Thymus (tissue), 11 donors: ENCODE data around the gene GNAZ. TPM values are rescaled to one million over a fixed set of nuclear protein-coding genes. Genes with fewer than 3 reads are reported as not detected.

ENCODE experiments used
- DNase-seq, 9 donors: peaks; one replicate each; pipeline ENCODE4 v3.0.0-alpha.2; 2013; ENCODE audit warnings: low spot score in 9 of 9, low read depth in 6 of 9, missing footprints in 1 of 9
- H3K27ac ChIP-seq, 2 donors: one replicate each; pipeline ENCODE4 v1.5.1; 2013; ENCODE audit warnings: control low read depth in 1 of 2, low read depth in 1 of 2, low read length in 1 of 2, mild to moderate bottlenecking in 1 of 2, moderate library complexity in 1 of 2
- H3K27me3 ChIP-seq, 2 donors: one replicate each; pipeline ENCODE4 v1.5.1; 2013; ENCODE audit warnings: low read length in 1 of 2; ENCODE audit not compliant: control insufficient read depth in 2 of 2, insufficient read depth in 1 of 2
- H3K36me3 ChIP-seq, 2 donors: one replicate each; pipeline ENCODE4 v1.5.1; 2013; ENCODE audit warnings: low read length in 1 of 2, mild to moderate bottlenecking in 1 of 2, moderate library complexity in 1 of 2; ENCODE audit not compliant: control insufficient read depth in 2 of 2, insufficient read depth in 2 of 2
- H3K4me1 ChIP-seq, 2 donors: one replicate each; pipeline ENCODE4 v1.5.1; 2013; ENCODE audit warnings: low read length in 2 of 2; ENCODE audit not compliant: control insufficient read depth in 2 of 2, insufficient read depth in 2 of 2
- H3K4me3 ChIP-seq, 2 donors: one replicate each; pipeline ENCODE4 v1.5.1; 2013; ENCODE audit warnings: low read length in 2 of 2, control low read depth in 1 of 2, mild to moderate bottlenecking in 1 of 2
- H3K9me3 ChIP-seq, 2 donors: one replicate each; pipeline ENCODE4 v1.5.1; 2013; ENCODE audit warnings: low read length in 1 of 2, mild to moderate bottlenecking in 1 of 2; ENCODE audit not compliant: control insufficient read depth in 2 of 2, insufficient read depth in 1 of 2
- WGBS: extraction: QIAGEN DNeasy Blood & Tissue Kit; methylation state at CpG from one replicate; pipeline ENCODE4 v1.1.7; 2013; 5-methylcytosine and 5-hydroxymethylcytosine counted together
- polyA plus RNA-seq: library from polyadenylated mRNA; stranded (reverse); fragments of 200-250 nt; gene quantifications from one replicate; pipeline ENCODE4 v1.2.3, GENCODE V29; 2013
- total RNA-seq: library from RNA; stranded (reverse); fragments of 120-200 nt; gene quantifications from one replicate; pipeline ENCODE4 v1.2.4, GENCODE V29; 2013
- donor health status: healthy.

GNAZ gene
- total and polyA plus RNA-seq, 2 donors: 0.66 to 1.1 TPM

DNA sequence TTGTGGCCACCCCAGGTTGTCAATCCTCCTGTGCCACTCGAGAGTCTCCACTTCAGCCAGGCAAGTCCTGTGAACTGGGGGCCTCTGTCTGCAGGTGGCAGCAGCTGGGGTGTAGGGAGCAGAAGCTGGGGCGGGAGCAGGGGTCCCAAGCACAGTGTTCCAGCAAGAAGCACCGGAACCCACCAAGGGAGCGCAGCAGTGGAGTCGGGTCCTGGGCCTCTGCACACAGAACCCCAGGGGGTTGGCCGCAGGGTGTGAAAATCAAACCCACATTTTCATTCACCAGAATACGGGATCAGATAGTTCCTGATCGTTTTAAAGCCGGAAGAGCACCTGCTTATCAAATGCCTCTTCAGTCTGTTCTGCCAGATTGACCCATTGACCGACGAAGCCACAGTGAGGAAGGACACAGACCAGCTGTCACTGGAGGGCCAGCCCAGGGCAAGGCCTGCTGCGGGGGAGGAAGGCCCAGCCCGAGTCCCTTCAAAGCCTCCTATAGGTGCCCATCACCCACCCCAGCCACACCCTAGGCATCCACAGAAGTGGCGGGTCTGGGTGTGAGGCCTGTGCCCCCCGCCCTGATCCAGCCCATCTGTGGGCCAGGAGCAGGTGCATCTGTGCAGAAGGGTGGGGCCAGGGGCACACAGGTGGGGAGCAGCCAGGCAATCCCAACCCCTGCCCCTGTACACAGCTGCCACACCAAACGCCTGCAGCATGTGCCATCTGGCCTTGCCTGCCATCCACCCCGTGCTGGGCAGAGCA is 37.3 kb downstream of the GNAZ start:
- H3K36me3 ChIP-seq: no peaks in the 10 kb centered on the region
- DNase-seq: no peak
- no peak overlapping the region for H3K4me3 ChIP-seq
- H3K27me3 ChIP-seq: no peaks in the 10 kb centered on the region
- no peaks in the 10 kb centered on the region for H3K9me3 ChIP-seq
- H3K4me1 ChIP-seq: peaks cover 0 to 8% of the 10 kb centered on the region in 2 donors
- no peak overlapping the region for H3K27ac ChIP-seq
- 92% methylated on average over 17 of the region's 17 CpGs for WGBS

DNA sequence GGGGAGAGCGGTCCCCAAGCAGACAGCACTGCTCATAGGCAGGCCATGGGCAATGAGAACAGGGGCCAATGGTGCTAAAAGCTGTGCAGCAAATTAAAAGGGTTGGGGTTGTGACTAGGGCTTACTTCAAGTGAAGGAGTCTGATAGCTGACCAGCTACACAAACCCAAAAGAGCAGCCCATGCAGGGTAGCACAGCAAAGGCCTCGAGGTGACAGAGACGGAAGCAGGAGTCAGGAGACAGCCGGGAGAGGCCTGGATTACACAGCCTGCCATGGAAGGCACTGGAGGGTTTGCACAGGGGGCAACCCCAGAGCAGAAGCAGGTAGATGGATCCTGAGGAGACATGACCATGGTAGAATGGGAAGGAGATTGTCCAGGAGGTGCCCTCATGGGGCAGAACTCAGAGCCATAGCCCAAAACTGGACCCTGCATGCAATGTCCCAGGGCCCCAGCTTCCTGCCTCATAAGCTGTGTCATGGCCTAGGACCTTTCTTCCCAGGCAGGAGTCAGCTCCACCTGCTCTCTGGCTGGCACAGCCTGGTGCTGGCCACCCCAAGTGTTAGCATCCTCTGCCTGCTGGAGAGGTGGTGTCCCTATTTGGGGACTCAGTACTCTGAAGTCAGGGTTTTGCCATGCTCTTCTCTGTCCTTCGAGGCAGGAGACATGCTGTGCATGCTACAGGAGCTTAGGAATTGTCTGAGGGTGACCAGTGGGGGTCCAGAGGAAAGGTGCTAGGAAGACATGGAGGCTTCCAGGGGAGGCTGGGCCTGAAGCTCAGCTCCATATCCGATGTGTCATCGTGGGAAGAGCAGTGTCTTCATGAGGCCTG is 38.1 kb downstream of the GNAZ start:
- Histone ChIP-seq H3K27me3 (no peaks in the 10 kb centered on the region), H3K36me3 (no peaks in the 10 kb centered on the region), H3K4me1 (peaks cover 0 to 9% of the 10 kb centered on the region in 2 donors), H3K4me3 (no peak overlapping the region), H3K9me3 (no peaks in the 10 kb centered on the region), H3K27ac (no peak overlapping the region)
- DNase-seq: no peak
- 89% methylated on average over 7 of the region's 7 CpGs for WGBS

DNA sequence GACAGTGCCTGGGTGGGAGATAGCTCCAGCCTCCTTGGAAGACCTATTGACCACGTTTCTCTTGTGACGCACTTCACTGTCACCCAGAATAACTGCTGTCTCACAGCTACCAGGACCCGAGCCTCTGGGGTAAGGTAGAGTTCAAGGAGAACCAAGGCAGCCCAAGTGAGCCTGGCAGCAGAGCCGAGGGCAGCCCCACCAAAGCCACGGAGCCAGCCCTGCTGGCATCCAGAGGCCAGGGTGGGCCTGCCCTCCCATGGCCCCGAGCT is 38.7 kb downstream of the GNAZ start:
- H3K4me3 ChIP-seq: no peak overlapping the region
- H3K9me3 ChIP-seq: no peaks in the 10 kb centered on the region
- no peak for DNase-seq
- H3K4me1 ChIP-seq: peaks cover 0 to 11% of the 10 kb centered on the region in 2 donors
- WGBS: 97% methylated on average over 6 of the region's 6 CpGs
- H3K36me3 ChIP-seq: no peaks in the 10 kb centered on the region
- H3K27me3 ChIP-seq: no peaks in the 10 kb centered on the region
- H3K27ac ChIP-seq: no peak overlapping the region

DNA sequence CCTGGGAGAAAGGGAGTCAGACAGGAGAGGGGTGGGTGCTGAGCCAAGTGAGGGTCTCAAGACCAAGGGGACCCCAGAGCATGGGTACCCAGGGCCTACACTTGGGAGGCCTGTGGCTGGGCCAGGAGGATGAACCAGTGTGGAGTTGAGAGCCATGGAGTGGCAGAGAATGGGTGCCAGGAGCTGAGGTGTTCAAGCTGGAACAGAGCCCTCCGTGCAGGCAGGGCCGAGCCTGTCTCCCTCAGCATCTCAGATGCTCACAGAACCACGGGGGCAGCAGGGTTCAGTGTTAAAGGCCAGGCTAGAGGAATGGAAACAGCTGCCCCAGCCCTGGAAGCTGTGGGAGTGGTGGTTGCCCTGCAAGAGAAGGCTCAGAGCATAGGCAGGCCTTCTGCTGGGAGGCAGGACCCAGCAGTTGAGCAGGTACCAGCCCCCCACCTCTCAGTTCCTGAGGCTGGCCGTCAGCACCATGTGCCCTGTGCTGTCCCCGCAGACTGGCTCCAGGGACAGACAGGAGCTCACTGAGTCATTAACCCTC is 39.2 kb downstream of the GNAZ start:
- 93% methylated on average over 5 of the region's 5 CpGs for WGBS
- no peak overlapping the region for H3K27ac ChIP-seq
- no peaks in the 10 kb centered on the region for H3K36me3 ChIP-seq
- no peak overlapping the region for H3K4me3 ChIP-seq
- no peaks in the 10 kb centered on the region for H3K9me3 ChIP-seq
- DNase-seq: no peak
- peaks cover 0 to 11% of the 10 kb centered on the region in 2 donors for H3K4me1 ChIP-seq
- no peaks in the 10 kb centered on the region for H3K27me3 ChIP-seq

DNA sequence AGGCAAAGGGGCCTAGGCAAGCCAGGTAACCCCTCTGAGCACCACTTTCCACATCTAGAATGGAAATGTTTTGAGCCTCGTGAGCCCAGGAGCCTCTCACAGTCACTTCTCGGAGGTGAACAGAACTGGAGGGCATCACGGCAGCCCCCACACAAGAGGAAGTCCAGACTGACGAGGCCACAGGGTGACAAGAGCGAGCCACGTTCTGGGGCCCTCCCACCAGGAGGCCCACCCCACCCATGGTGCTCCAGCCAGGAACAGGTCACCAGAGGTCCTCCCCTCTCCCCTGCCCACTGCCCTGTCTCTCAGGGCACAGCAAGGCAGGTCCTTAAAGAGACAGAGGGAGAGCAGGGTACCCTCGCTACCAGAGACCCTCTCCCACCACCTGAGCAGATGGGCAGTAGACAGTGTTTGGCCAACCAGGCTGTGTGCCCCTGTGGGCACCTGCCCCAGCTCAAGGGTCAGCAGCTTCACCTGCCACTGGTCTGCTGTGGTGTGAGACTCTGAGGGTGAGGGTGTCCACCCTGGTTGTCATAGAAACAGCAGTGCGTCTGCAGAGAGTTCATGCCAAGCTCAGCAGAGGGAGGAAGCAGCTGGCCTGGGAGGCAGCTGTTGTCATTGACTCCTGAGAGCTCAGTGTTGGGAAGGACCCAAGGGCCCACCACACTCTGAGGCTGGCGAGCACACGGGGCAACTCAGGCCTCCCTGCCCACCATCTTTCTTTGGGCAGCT is 40.0 kb downstream of the GNAZ start:
- Histone ChIP-seq H3K4me1 (peaks cover 0 to 11% of the 10 kb centered on the region in 2 donors), H3K9me3 (no peaks in the 10 kb centered on the region), H3K27ac (no peak overlapping the region), H3K4me3 (no peak overlapping the region), H3K27me3 (no peaks in the 10 kb centered on the region), H3K36me3 (no peaks in the 10 kb centered on the region)
- DNase-seq: no peak
- WGBS: 81% methylated on average over 10 of the region's 10 CpGs

DNA sequence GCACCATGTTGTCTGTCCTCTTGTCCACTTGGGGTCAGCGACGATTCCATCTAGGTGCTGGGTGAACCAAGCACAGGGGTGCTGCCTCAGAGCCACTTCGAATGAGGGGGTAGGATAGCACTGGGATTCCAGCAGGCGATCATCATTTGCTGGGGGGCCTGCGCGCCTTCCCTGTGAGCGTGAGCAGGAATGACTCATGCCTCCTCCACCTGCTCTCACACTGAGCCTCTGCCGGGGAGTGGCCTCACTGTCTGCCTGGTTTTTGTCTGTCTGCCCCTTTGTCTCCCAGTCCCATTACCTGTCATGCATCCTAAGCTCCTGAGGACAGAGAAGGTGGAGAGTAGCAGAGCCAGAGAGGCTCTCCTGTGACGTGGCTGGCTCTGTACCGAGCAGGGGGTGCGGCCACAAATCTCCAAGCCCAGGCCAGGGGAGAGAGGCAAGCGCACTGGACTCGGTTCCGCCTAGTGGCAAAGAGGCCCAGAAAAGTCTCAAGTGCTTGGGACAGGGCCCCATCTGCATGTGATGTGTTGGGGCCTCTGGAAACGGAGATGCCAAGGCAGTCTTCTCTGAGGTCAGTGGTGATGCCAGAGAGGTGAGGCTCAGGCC is 40.7 kb downstream of the GNAZ start:
- Histone ChIP-seq H3K27me3 (no peaks in the 10 kb centered on the region), H3K9me3 (no peaks in the 10 kb centered on the region), H3K36me3 (no peaks in the 10 kb centered on the region), H3K4me3 (no peak overlapping the region), H3K27ac (no peak overlapping the region), H3K4me1 (peaks cover 0 to 11% of the 10 kb centered on the region in 2 donors)
- no peak for DNase-seq
- 93% methylated on average over 15 of the region's 15 CpGs for WGBS

DNA sequence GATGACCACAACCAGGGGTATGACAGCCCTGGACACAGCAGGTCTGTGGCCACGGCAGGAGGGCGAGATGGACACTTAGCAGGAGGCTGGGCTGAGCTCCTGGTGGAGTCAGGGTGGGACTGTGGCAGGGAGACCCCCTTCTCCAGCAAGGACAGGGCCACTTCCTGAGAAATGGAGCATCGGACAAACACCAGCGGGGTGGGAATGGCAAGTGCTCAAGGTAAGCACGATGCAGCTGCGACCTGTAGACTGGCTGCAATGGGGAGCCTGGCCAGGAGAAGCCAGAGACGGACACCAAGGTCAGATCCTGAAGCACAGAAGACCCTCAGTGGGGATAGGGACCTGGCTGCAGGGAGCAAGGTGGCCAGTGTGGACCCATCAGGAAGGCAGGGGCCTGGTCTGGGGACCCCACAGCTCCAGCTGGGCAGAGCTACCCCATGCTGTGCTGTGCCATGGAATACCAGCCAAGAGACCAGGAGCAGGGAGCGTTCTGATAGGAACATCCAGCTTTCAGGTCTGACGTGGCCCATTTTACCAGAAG is 42.2 kb downstream of the GNAZ start:
- no peaks in the 10 kb centered on the region for H3K36me3 ChIP-seq
- no peaks in the 10 kb centered on the region for H3K27me3 ChIP-seq
- H3K9me3 ChIP-seq: no peaks in the 10 kb centered on the region
- H3K27ac ChIP-seq: no peak overlapping the region
- no peak overlapping the region for H3K4me3 ChIP-seq
- no peak for DNase-seq
- 96% methylated on average over 9 of the region's 9 CpGs for WGBS
- peaks cover 0 to 9% of the 10 kb centered on the region in 2 donors for H3K4me1 ChIP-seq

DNA sequence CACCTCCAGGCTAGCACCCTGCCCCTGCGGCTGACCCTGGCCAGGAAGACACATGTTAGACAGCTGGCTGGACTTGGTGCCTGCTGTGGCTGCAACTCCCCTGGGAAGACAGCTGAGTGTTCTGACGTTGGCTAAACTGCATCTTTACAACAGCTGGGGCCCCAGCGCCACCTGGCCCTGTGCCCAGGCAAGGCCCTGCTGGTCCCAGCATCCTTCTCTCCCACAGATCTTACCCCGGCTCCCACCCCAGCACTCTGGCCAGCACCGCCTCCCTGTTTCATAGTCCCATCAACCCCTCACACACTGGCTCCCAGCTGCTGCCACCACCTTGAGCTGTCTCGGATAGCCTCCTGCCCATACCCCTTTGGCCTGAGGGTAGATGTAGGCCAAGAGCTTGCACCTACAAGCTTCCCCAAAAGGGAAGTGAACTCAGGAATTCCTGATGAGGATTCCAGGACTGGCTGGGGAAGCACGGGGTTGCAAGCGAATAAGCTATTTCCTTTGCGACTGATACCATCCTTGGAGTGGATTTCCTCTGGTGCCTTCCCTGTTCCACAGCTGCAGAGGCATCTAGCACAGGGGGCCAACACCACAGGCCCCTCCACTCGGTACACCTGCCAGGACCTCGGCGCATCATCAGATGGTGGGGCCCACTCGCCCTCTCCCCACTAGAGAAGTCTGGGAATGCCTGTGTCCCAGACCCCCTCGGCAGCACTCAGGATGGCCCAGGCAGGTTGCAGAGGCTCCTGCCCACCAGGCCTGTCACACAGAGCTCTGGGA is 42.9 kb downstream of the GNAZ start:
- Histone ChIP-seq H3K36me3 (no peaks in the 10 kb centered on the region), H3K4me3 (no peak overlapping the region), H3K27me3 (no peaks in the 10 kb centered on the region), H3K9me3 (no peaks in the 10 kb centered on the region), H3K27ac (no peak overlapping the region), H3K4me1 (peaks cover 0 to 9% of the 10 kb centered on the region in 2 donors)
- WGBS: 84% methylated on average over 14 of the region's 14 CpGs
- no peak for DNase-seq
